Liver (tissue), 9 donors: ENCODE results near the gene MAGI1. TPM values are rescaled to one million over a fixed set of nuclear protein-coding genes. Genes with fewer than 3 reads are reported as not detected.
A peak's percentile ranks its signal among the peaks of the same experiment; 100 is the strongest.

ENCODE experiments used
- DNase-seq: peaks from one replicate; pipeline ENCODE4 v3.0.0-alpha.2; 2017; ENCODE audit warnings: low spot score
- H3K27ac ChIP-seq, 2 donors: one replicate each; pipeline ENCODE4 v1.7.0; 2013; ENCODE audit warnings: inconsistent platforms in 2 of 2, low read length in 2 of 2, control low read depth in 1 of 2, low read depth in 1 of 2, mild to moderate bottlenecking in 1 of 2
- H3K27me3 ChIP-seq, 4 donors: one replicate each; pipeline versions ENCODE4 v1.6.1 to v1.7.0; 2013; ENCODE audit warnings: low read length in 3 of 4, inconsistent platforms in 1 of 4, mild to moderate bottlenecking in 1 of 4, moderate library complexity in 1 of 4; ENCODE audit not compliant: control insufficient read depth in 4 of 4, insufficient read depth in 4 of 4
- H3K36me3 ChIP-seq, 4 donors: one replicate each; pipeline versions ENCODE4 v1.6.1 to v1.7.0; 2013; ENCODE audit warnings: low read length in 3 of 4, mild to moderate bottlenecking in 3 of 4, low read depth in 1 of 4, moderate library complexity in 1 of 4; ENCODE audit not compliant: control insufficient read depth in 4 of 4, insufficient read depth in 3 of 4
- H3K4me1 ChIP-seq, 4 donors: one replicate each; pipeline versions ENCODE4 v1.6.1 to v1.7.0; 2013; ENCODE audit warnings: low read length in 3 of 4, mild to moderate bottlenecking in 3 of 4, moderate library complexity in 1 of 4; ENCODE audit not compliant: control insufficient read depth in 4 of 4, insufficient read depth in 4 of 4
- H3K4me3 ChIP-seq, 3 donors: one replicate each; pipeline versions ENCODE4 v1.6.1 to v1.7.0; 2013; ENCODE audit warnings: low read length in 3 of 3, control low read depth in 1 of 3, low read depth in 1 of 3, mild to moderate bottlenecking in 1 of 3
- H3K9ac ChIP-seq, 2 donors: one replicate each; pipeline ENCODE4 v1.7.0; 2013; ENCODE audit warnings: low read length in 2 of 2, mild to moderate bottlenecking in 2 of 2, moderate library complexity in 2 of 2, control low read depth in 1 of 2, low read depth in 1 of 2
- H3K9me3 ChIP-seq, 4 donors: one replicate each; pipeline versions ENCODE4 v1.6.1 to v1.7.0; 2013; ENCODE audit warnings: low read length in 3 of 4; ENCODE audit not compliant: control insufficient read depth in 4 of 4
- ATF3 ChIP-seq: IDR thresholded peaks from 2 replicates; pipeline ENCODE4 v1.6.1; 2016; ENCODE audit warnings: antibody characterized with exemption
- CTCF ChIP-seq: fragments of 150-350 bp; IDR thresholded peaks from 2 replicates; pipeline ENCODE4 v1.5.1; 2017; ENCODE audit warnings: improper control_type of control experiment, low read depth, low read length; ENCODE audit not compliant: missing input control
- EGR1 ChIP-seq, 2 donors: IDR thresholded peaks; 2 replicates each; pipeline ENCODE4 v1.6.1; 2016 to 2018; ENCODE audit warnings: antibody characterized with exemption in 2 of 2, low read depth in 2 of 2
- FOXA1 ChIP-seq: IDR thresholded peaks from 2 replicates; pipeline ENCODE4 v1.6.1; 2016; ENCODE audit warnings: antibody characterized with exemption
- FOXA2 ChIP-seq: IDR thresholded peaks from 2 replicates; pipeline ENCODE4 v1.6.1; 2016; ENCODE audit warnings: antibody characterized with exemption
- GABPA ChIP-seq, 2 donors: IDR thresholded peaks in 1 of 2; conservative IDR thresholded peaks in 1 of 2; 2 replicates each; pipeline ENCODE4 v1.6.1; 2016; ENCODE audit warnings: antibody characterized with exemption in 2 of 2, mild to moderate bottlenecking in 1 of 2, moderate library complexity in 1 of 2
- HNF4A ChIP-seq, 2 donors: conservative IDR thresholded peaks; 2 replicates each; pipeline ENCODE4 v1.6.1; 2016; ENCODE audit warnings: antibody characterized with exemption in 2 of 2, mild to moderate bottlenecking in 2 of 2
- HNF4G ChIP-seq: IDR thresholded peaks from 2 replicates; pipeline ENCODE4 v1.6.1; 2016; ENCODE audit warnings: antibody characterized with exemption
- JUND ChIP-seq, 2 donors: IDR thresholded peaks; 2 replicates each; pipeline ENCODE4 v1.6.1; 2016; ENCODE audit warnings: antibody characterized with exemption in 2 of 2
- MAX ChIP-seq: IDR thresholded peaks from 2 replicates; pipeline ENCODE4 v1.6.1; 2016; ENCODE audit warnings: antibody characterized with exemption
- NR2F2 ChIP-seq: IDR thresholded peaks from 2 replicates; pipeline ENCODE4 v1.6.1; 2016; ENCODE audit warnings: antibody characterized with exemption
- RAD21 ChIP-seq, 2 donors: IDR thresholded peaks; 2 replicates each; pipeline ENCODE4 v1.6.1; 2016; ENCODE audit warnings: antibody characterized with exemption in 2 of 2, mild to moderate bottlenecking in 2 of 2
- REST ChIP-seq: IDR thresholded peaks from 2 replicates; pipeline ENCODE4 v1.6.1; 2016; ENCODE audit warnings: antibody characterized with exemption, mild to moderate bottlenecking
- RXRA ChIP-seq, 2 donors: IDR thresholded peaks; 2 replicates each; pipeline ENCODE4 v1.6.1; 2017 to 2018; ENCODE audit warnings: antibody characterized with exemption in 2 of 2, mild to moderate bottlenecking in 1 of 2
- SP1 ChIP-seq: IDR thresholded peaks from 2 replicates; pipeline ENCODE4 v1.6.1; 2018; ENCODE audit warnings: antibody characterized with exemption, mild to moderate bottlenecking
- TAF1 ChIP-seq: conservative IDR thresholded peaks from 2 replicates; pipeline ENCODE4 v1.6.1; 2016; ENCODE audit warnings: antibody characterized with exemption, mild to moderate bottlenecking
- YY1 ChIP-seq: IDR thresholded peaks from 2 replicates; pipeline ENCODE4 v1.6.1; 2016; ENCODE audit warnings: antibody characterized with exemption, mild to moderate bottlenecking
- ZBTB33 ChIP-seq: IDR thresholded peaks from 2 replicates; pipeline ENCODE4 v1.6.1; 2016; ENCODE audit warnings: antibody characterized with exemption
- WGBS: extraction: QIAGEN DNeasy Blood & Tissue Kit; methylation state at CpG from one replicate; pipeline ENCODE4 v1.1.7; 2013; 5-methylcytosine and 5-hydroxymethylcytosine counted together
- polyA plus RNA-seq, 2 donors: library from polyadenylated mRNA; stranded (reverse) in 1 of 2; unstranded in 1 of 2; fragments of 200-250 nt in 1 of 2; fragments of >200 nt in 1 of 2; fragmentation: Nextera tagmentation in 1 of 2; extraction: Ambion mirVana in 1 of 2; gene quantifications; one replicate each; pipeline versions ENCODE4 v1.2.1 to v1.2.3, GENCODE V29; 2013 to 2015
- total RNA-seq, 2 donors: library from RNA; depleted of rRNA; stranded (reverse); fragments of >200 nt; gene quantifications; one replicate each; pipeline ENCODE4 v1.2.3, GENCODE V29; 2014
- donor health status: healthy.
- donor health status: healthy.
- donor health status: healthy.
- donor health status: healthy.
- donor health status: healthy.

MAGI1 gene
- total and polyA plus RNA-seq, 4 donors = 9.6 to 68.8 (median 14.0) TPM

- no peak for TF ChIP-seq REST
- no peak for TF ChIP-seq NR2F2
- TF ChIP-seq TAF1 = no peak
- TF ChIP-seq RAD21 (IDR thresholded peaks at IDR 0.05) = no peak
- TF ChIP-seq YY1 = no peak
- no peak for TF ChIP-seq MAX
- TF ChIP-seq FOXA2 = no peak
These were observed 162.7 kb downstream of the MAGI1 start (continued) for GRCh38 chr3:65876028-65876420.

GRCh38 chr3:65875393-65876027, 163.2 kb downstream of the MAGI1 start:
- no peaks in the 10 kb centered on the region for H3K27me3 ChIP-seq
- peaks cover 10 to 28% (median 13%) of the 10 kb centered on the region in 4 donors for H3K4me1 ChIP-seq
- DNase-seq = no peak
- TF ChIP-seq RAD21 (IDR thresholded peaks at IDR 0.05) (peak in 1 of 2 donors; percentile 20), YY1 (no peak), TAF1 (no peak), JUND (IDR thresholded peaks at IDR 0.05) (peak in 1 of 2 donors; percentile 25), HNF4G (no peak), ZBTB33 (no peak), GABPA (IDR thresholded peaks at IDR 0.05 in 1 of 2, conservative IDR thresholded peaks at IDR 0.05 in 1 of 2) (no peak), EGR1 (IDR thresholded peaks at IDR 0.05; ENCODE audit: low read depth in 2 of 2) (no peak), HNF4A (conservative IDR thresholded peaks at IDR 0.05) (peak; percentile 18 to 33), MAX (no peak), ATF3 (no peak), RXRA (IDR thresholded peaks at IDR 0.05) (peak; percentile 26 to 33), CTCF (no peak), NR2F2 (no peak), REST (no peak), FOXA2 (no peak), SP1 (no peak), FOXA1 (no peak)
- H3K9me3 ChIP-seq = no peaks in the 10 kb centered on the region
- H3K36me3 ChIP-seq = no peaks in the 10 kb centered on the region
- peak overlapping the region; percentile 26 to 48 for H3K27ac ChIP-seq
- H3K9ac ChIP-seq = no peak overlapping the region
- H3K4me3 ChIP-seq = no peak overlapping the region
- 62% methylated on average over 6 of the region's 6 CpGs for WGBS
